Stimulated activated CD8-positive, alpha-beta memory T cell treated with anti-CD3 and anti-CD28 coated beads, Interleukin-15, amount 100 ng/mL, for 1 hour (primary cell): ENCODE results near the gene RSPH10B2.
"Not testable (repeated sequence)": the region's sequence is repeated elsewhere in the genome, so short reads cannot be mapped to it uniquely, and the experiment has no call there.

Source experiments
- DNase-seq: peaks from one replicate; pipeline ENCODE4 v3.0.0-alpha.2; 2020; ENCODE audit warnings: low read depth

RSPH10B2 gene

DNA sequence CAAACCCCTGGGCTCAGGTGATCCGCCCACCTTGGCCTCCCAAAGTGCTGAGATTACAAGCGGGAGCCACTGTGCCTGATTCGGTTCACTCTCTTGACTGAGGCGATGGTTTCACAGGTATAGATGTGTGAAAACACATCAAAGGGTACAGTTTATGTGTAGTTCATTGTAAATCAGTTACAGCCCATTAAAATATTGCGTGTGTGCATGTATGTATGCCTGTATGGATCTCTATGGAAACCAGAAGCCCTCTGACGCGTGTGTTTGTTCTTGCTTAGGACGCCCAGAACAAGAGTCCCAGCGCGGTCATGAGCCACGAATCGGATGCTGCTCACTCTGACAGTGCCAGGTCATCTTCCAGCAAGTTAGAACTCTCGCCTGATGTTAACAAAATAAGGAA lies 35.5 kb downstream of the RSPH10B2 start:
- DNase-seq: not testable (repeated sequence)

DNA sequence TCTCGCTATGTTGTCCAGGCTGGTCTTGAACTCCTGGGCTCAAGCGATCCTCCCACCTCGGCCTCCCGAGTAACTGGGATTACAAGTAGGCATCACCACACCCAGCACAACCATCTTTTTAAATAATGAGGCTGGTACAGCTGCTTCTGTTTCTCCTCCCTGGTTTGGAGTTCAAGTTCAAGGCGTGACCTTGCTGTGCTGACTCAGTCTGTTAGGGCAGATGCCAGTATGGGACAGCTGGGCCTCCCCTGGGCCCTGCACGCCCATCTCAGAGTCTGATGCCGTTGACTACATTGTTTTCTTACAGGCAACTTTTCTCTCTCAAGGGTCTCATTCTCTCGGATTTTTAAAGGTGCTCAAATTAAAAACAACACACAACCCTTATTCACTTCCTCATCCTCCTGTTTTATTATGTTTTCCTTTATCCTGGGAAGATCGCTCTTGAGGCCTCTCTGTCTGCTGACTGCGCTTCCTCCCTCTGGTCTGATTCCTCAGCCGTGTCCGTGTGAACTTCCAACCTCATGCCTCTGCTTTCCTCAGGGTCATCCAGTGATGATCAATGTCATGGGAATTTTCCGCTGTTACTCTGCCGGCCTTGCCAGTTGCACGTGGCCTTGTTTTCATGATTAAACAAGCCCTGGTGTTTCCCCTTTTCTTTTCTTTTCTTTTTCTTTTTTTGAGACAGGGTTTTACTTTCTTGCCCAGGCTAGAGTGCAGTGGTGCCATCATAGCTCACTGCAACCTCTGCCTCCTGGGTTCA lies 38.4 kb downstream of the RSPH10B2 start:
- not testable (repeated sequence) for DNase-seq

DNA sequence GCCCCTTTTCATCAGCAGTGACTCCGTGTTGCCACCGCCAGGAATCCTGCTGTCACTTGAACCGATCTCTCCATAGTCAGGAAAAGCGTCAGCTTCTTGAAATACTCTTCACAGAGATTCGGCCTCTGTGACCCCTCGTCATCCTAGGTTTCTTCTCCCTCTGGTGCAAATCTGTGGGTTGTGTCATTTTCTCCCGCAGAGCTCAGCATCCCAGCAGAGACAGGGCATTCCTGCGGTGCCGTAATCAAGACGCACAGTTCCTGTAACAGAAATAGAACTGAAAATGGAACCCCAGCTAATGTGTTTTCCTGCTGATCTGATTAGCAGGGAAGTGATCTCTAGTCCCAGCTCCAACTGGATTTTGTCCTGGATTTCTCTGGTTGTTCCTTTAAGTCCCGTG lies 40.4 kb downstream of the RSPH10B2 start:
- not testable (repeated sequence) for DNase-seq

DNA sequence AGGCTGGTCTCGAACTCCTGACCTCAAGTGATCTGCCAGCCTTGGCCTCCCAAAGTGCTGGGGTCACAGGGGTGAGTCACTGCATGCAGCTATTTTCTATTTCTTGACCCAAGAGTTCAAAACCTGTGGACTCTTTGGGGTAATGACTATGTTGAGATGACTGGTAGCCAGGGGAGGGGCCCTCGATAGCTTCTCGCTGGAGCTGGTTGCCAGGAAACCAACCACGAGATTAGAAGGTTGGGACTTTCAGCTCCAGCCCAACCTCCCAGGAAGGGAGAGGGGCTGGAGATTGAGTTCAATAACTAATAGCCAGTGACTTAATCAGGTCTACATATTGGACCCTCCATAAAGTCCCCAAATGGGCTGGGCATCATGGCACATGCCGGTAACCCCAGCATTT lies 43.3 kb downstream of the RSPH10B2 start:
- DNase-seq: not testable (repeated sequence)

DNA sequence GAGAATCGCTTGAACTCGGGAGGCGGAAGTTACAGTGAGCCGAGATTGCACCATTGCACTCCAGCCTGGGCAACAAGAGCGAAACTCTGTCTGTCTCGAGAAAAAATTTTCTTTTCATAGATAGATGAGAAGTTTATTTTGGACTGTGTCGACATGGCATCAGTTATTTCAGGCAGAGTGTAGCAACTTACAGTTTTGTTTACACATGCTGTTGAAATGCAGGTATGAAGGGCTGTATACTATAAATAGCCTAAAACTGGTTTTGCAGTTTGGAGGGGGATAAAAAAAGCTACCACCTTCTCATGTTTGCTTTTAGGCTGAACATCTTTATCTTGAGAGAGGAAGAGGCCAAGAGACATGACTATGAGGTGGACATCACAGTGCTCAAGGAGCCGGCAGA lies 44.1 kb downstream of the RSPH10B2 start:
- not testable (repeated sequence) for DNase-seq

DNA sequence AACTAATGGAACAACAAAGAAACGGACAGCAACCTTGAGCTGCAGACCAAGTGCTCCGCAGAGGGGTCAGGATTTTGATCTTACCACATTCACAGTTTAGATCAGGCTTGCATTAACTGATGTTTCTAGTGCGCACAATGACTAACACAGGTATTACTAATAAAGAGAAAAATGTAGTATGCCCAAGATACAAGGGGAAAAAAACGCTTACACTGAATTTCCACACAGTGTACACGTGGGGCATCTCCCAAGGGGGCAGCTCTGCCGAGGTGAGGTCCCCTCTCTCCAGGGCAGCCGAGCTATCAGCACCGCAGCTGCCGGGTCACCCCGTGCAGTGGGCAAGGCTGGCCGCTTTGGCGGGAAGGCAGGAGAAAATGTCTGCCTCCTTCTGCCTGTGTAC lies 46.0 kb downstream of the RSPH10B2 start:
- DNase-seq: not testable (repeated sequence)

DNA sequence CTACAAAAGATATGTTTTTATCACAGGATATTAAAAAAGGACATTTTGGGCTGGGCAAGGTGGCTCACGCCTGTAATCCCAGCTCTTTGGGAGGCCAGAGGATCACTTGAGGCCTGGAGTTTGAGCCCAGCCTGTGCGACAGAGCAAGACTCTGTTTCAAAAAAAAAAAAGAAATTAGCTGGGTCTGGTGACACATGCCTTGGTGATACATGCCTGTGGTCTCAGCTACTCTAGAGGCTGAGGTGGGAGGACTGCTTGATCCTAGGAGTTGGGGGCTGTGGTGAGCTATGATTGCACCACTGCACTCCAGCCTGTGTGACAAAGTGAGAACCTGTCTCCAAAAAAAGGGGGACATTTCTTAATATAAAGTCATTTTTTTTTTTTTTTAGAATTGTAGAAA lies 46.4 kb downstream of the RSPH10B2 start:
- DNase-seq: not testable (repeated sequence)

DNA sequence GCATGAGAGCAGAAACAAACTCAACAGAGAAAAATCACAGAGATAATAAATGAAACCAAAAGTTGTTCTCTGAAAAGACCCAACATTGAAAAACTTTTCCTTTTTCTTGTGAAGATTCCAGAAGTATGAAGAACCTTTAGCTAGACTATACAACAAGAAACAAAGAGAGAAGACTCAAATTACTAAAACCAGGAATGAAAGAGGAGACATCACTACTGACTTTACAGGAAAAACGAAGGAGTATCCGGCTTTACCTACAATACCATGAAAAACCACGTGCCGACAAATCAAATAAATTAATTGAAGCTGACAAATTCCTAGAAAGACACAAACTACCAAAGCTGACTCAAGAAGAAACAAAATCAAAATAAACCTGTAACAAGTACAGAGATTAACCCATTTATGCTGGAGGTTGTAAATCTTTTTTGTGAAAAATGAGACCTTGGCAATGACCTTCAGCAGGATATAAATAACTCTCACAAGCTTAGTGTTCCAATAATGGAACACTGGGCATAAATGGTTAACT lies 53.6 kb downstream of the RSPH10B2 start:
- DNase-seq: not testable (repeated sequence)

DNA sequence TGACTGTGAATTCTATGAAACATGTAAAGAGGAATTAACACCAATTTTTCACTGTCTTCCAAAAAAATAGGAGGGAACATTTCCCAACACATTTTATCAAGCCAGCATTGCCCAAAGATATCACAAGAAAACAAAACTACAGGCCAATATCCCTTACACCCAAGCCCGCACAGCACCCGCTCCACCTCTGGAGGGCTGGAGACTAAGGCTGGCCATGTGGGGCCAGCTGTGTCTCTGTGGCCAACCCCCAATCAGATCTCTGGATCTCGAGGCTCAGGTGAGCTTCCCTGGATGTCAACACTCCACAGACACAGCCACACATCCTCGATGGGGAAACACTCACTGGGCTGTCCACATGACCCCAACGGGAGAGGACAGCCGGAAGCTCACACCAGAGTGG lies 54.1 kb downstream of the RSPH10B2 start:
- DNase-seq: not testable (repeated sequence)

DNA sequence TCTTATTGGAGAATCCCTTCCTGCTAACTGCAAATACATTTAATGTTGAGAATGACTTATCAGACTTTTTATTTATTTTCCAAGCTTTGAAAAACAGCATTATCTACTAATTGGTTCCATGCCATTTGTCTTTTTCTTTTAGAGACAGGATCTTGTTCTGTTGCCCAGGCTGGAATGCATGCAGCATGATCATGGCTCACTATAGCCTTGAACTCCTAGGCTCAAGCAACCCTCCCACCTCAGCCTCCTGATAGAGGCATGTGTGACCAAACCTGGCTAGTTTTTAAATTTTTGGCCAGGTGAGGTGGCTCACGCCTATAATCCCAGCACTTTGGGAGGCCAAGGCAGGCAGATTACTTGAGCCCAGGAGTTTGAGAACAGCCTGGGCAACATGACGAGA lies 59.1 kb downstream of the RSPH10B2 start:
- DNase-seq: not testable (repeated sequence)

DNA sequence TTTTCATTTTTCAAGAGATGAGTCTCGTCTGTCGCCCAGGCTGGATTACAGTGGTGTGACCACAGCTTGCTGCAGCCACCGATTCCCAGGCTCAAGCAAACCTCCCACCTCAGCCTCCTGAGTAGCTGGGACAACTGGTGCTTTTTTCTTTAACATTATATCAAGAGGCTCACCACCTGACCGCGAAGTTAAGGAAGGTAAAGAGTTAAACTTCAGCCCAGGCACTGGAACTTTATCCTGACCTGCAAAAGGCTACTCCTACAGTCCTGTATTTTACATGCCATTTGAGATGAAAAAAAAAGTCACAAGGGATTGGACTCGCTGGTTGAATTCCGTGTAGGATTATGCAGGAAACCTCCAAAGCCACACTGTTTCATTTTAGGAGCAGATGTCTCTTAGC lies 61.6 kb downstream of the RSPH10B2 start:
- not testable (repeated sequence) for DNase-seq

DNA sequence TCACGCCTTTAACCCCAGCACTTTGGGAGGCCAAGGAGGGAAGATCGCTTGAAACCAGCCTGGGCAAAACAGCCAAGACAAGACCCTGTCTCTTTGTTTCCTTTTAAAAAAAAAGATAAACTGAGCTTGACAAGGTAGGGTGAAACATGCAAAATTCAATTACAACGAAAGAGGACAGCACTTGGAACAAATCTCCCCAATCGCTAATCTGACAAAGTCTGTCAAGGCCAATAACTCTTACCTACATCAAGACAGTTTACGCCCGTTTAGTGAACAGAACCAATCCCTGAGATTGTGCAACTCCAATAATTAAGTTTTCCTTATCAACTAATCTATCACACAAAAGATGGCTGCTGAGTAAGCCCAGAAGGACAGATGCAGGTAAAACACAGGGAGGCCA lies 67.7 kb downstream of the RSPH10B2 start:
- not testable (repeated sequence) for DNase-seq

DNA sequence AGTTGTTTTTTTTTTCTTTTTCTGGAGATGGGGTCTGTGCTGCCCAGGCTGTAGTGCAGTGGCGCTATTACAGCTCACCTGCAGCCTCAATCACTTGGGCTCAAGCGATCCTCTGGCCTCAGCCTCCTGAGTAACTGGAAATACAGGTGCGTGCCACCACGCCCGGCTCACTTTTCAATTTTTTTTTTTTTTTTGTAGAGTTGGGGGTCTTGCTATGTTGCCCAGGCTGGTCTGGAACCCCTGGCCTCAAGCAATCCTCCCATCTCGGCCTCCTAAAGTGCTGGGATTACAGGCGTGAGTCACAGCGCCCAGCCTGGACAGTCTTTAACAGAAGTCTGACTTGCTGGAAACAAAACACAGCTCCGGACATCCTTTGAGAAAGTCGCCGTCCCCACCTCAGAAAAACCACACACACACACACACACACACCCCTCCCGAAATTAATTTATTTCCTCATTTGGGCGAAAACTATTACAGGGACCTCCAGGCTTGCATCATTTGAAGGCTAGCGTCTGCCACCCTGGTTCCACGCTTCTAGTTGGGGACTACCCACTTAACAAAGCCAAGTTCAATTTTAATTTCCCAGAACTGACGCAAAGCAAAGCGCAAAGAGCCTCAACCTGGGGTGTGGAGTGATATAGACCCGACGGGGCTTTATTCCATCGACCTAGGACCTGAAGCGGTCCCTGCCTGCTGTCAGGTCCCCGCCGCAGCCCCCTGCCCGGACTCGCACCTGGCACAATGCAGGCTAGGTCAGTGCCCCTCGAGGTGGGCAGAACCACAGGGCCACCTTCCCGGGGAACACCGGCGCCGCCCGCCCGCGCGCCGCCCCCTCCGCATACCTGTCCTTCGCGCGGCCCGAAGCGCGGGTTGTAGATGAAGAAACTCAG lies 71.6 kb downstream of the RSPH10B2 start:
- DNase-seq: not testable (repeated sequence)

DNA sequence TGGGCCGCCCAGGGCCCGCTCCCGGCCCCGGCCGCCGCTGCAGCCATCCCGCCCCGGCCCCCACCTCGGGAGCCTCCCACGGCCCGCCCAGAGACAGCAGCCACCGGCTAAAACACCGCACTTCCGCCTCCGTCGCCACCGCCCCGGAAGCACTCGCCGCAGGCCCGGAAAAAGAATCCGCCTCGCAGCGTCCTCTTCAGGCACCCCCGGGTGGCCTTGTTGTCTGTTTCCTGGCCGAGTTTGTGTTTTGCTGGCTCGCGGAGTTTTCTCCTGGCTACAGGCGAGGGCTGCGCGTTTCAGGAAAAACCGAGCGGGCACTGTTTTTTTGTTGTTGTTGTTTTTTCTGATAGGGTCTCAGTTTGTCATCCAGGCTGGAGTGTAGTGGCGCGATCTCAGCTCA lies 72.2 kb downstream of the RSPH10B2 start, which contains the start of gene CCZ1B:
Gene CCZ1B (minus strand): TSS at position 125 of the 400 bp plus-strand sequence. CDS start 78 bp downstream, at position 47.
- DNase-seq: peak; percentile 64

DNA sequence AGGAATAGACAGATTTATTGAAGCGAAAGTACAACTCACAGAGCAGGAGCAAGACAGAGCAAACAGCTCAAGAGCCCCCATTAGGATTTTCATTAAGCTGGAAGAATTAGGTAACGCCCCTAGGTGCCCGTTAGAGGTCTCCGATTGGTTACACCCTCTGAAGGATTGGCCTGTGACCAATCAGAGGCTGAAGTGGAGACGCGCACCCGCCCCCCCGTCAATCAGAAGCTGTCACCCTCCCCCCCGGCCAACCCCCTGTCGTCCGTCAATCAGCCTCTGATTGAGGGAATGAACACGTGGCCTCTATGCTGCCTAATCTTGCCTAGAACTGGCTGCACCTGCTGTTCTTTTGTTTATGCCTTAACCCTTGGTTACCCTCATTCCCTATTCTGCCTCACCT lies 73.3 kb downstream of the RSPH10B2 start:
- DNase-seq: not testable (repeated sequence)

DNA sequence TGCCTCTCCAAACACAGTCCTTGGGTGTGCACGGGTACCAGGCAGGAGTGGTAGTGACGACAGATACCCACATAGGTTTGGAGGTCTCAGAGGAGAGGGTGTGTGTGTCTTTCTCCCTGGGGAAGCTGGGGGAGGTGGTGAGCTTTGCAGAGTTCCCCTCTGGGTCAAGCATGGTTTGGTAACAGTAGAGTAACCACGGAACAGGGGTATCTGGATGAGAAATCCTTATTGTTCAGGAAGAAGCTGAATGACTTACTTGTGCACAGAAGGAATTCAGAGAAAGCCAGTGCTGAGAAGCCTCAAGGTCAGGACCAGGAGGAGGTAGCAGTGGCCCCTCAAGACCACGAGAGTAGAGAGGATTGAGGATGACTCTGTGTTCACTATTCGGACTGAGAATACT lies 75.7 kb downstream of the RSPH10B2 start:
- DNase-seq: not testable (repeated sequence)

DNA sequence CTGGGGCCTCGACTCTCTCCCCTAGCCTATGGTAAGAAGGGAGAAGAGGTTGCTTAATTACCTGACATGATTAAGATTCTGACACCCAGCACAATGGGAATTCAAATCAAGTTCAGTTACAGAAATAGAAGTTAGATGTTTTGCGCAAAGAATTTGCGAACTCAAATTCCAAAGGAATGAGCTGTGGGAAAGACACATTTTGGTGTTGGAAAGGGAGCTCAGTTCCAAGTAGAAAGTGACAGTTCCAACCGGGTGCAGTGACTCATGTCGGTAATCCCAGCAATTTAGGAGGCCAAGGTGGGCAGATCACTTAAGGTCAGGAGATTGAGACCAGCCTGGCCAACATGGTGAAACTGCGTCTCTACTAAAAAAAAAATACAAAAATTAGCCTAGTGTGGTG lies 76.1 kb downstream of the RSPH10B2 start:
- not testable (repeated sequence) for DNase-seq

DNA sequence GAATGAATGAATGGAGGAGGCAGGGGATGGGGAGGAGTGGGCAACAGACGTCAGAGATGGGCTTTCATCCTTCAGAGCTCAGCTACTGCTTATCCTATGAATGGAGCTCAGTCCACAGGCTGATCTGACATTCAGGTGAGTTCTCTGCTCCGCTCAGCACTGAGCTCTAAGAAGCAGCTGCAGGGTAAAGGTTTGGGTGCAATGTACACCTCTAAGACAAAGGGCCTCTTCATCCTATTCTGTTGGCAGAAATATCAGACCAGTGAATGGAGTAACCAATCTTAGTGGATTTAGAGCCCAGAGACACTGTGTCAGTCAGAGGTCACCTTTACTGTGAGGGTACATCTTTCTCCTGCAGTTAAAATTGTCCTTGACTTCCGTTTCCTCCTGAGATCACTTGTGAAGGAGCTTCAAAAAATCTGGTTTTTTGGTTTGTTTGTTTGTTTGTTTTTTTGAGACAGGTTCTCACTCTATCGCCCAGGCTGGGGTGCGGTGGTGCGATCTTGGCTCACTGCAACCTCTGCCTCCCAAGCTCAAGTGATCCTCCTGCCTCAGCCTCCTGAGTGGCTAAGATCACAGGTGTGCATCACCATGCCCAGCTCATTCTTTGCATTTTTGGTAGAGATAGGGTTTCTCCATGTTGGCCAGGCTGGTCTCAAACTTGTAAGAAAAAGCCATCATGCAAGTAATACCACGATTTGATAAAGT lies 77.3 kb downstream of the RSPH10B2 start:
- no peak for DNase-seq

DNA sequence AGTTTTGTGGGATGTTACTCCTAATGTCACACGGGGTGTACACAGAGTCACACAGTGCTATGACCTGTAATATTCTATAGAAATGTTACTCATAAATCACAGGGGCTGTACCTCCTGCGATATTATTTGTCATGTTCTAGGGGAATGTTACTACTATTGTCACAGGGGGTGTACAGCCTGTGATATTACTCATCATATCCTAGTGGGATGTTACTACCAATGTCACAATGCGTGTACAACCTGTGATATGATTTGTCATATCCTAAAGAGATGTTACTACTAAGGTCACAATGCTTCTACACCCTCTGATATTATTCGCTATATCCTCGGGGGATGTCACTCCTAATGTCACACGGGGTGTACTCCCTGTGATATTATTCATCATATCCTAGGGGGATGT lies 79.7 kb downstream of the RSPH10B2 start:
- no peak for DNase-seq

DNA sequence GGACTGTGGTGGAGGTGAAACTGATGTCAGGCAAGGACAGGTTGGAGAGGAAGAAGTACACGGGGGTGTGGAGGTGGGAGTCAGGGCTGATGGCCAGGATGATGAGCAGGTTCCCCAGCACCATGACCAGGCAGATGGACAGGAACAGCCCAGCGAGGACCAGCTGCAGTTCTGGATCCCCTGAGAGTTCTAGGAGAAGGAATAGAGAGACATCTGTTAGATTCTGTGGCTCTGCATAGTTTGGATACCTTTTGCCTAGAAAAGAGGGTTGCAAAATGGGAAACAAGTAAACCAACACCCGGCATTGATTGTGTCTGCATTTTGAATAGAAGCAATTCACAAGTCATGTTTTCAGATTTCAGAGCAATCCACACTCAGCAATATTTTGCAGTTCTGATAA lies 81.6 kb downstream of the RSPH10B2 start:
- not testable (repeated sequence) for DNase-seq

DNA sequence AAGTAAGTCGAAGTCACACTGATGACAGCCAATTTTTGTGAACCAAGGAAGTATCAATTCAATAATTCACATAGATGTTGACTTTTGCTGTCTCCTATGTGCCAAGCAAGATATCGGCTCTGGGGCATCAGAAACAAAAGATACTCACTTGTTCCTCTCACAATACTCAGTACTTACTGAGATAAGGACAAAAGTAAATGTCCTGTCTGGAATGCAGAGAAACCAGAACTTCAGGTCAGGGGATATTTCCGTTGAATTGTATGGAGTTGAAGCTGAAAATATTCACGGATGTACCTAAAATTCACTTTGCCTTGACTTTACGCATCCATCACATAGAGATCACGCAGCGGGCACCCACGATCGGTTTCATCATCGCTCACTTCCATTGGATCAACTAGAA lies 83.2 kb downstream of the RSPH10B2 start:
- DNase-seq: not testable (repeated sequence)
